ENCODE results near the gene RIN1. TPM values are rescaled to one million over a fixed set of nuclear protein-coding genes. Genes with fewer than 3 reads are reported as not detected.

Gene RIN1
- total RNA-seq, 1 donor from 2014 or later, result 4.3 TPM

DNA sequence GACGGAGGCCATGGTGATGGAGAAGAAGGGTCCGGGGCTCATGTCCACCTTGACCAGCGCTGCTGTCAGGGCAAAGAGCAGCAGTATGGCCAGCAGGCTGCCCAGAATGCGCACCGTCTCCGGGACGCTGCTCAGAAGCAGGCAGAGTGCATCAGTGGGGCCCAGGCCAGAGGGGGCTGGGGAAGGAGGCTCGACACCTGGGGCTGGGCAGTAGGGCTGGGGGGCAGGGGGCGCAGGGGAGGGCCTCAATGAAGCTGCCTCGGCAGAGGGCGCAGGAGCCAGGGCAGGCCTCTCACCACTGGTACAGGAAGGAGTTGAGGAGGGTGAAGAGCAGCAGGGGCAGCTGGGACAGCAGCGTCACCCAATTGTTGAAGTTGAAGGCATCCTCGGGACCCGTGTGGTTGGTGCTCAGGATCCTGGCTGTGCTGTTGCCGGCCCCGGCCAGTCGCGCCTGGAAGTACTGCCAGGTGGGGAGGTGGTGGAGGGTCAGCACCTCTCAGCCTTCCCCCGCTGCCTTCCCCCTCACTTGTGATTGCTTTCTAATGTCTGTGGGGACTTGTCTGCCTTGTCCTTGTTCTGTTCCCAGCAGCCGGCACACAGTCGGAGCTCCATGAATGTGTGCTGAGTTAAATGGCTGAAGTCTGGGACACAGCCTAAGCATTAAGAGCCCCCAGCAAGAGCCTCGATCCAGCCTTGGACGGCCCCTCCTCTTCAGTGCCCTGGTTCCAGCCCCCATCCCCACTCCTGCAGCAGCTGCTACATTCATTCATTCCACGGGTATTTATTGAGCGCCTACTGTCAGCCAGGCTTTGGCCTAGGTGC is 33.0 kb upstream of the RIN1 start:
- Mint-ChIP-seq H3K27ac (ENCODE audit: unreplicated experiment) (peak overlapping the region; percentile 57), H3K27me3 (ENCODE audit: low read depth) (peaks cover 5% of the 10 kb centered on the region), H3K4me1 (peaks cover 29% of the 10 kb centered on the region), H3K4me3 (peak overlapping the region; percentile 94), H3K9me3 (no peaks in the 10 kb centered on the region), H3K36me3 (ENCODE audit: low read depth) (peaks cover 13% of the 10 kb centered on the region)
- DNase-seq (ENCODE audit: low read depth, low spot score), result no peak
- TF ChIP-seq, protein P1, sequence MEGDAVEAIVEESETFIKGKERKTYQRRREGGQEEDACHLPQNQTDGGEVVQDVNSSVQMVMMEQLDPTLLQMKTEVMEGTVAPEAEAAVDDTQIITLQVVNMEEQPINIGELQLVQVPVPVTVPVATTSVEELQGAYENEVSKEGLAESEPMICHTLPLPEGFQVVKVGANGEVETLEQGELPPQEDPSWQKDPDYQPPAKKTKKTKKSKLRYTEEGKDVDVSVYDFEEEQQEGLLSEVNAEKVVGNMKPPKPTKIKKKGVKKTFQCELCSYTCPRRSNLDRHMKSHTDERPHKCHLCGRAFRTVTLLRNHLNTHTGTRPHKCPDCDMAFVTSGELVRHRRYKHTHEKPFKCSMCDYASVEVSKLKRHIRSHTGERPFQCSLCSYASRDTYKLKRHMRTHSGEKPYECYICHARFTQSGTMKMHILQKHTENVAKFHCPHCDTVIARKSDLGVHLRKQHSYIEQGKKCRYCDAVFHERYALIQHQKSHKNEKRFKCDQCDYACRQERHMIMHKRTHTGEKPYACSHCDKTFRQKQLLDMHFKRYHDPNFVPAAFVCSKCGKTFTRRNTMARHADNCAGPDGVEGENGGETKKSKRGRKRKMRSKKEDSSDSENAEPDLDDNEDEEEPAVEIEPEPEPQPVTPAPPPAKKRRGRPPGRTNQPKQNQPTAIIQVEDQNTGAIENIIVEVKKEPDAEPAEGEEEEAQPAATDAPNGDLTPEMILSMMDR (conservative IDR thresholded peaks at IDR 0.05), result no peak

DNA sequence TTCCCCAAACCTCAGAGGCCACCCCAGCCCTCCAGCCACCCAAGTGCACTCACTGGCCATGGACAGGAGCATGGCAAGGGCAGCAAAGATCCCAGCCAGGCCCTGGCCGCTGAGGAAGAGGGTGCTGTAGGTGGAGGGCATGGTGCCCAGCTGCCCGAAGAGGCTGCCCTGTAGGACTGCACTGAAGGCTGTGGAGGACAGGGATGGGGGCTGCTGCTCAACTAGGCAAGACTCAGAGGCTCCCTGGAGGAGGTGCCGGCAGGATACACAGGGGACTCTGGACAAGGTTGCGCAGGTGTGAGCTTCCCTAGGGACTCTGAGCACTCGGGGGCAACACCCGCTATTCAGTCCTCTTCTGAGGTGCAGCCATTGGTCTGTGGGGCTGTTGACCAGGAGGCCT is 32.2 kb upstream of the RIN1 start:
- H3K4me1 Mint-ChIP-seq, result peaks cover 27% of the 10 kb centered on the region
- no peak for DNase-seq (ENCODE audit: low read depth, low spot score)
- TF ChIP-seq, protein P1 (conservative IDR thresholded peaks at IDR 0.05), result no peak
- H3K27me3 Mint-ChIP-seq (ENCODE audit: low read depth), result peaks cover 5% of the 10 kb centered on the region
- peaks cover 15% of the 10 kb centered on the region for H3K36me3 Mint-ChIP-seq (ENCODE audit: low read depth)
- H3K4me3 Mint-ChIP-seq, result peak overlapping the region; percentile 74
- no peaks in the 10 kb centered on the region for H3K9me3 Mint-ChIP-seq
- H3K27ac Mint-ChIP-seq (ENCODE audit: unreplicated experiment), result peak overlapping the region; percentile 19

GRCh38 chr11:66367561-66368312 is 31.5 kb upstream of the RIN1 start:
- H3K9me3 Mint-ChIP-seq, result no peaks in the 10 kb centered on the region
- H3K27me3 Mint-ChIP-seq (ENCODE audit: low read depth), result peaks cover 5% of the 10 kb centered on the region
- peak overlapping the region; percentile 74 for H3K4me3 Mint-ChIP-seq
- peaks cover 21% of the 10 kb centered on the region for H3K4me1 Mint-ChIP-seq
- DNase-seq (ENCODE audit: low read depth, low spot score), result no peak
- H3K36me3 Mint-ChIP-seq (ENCODE audit: low read depth), result peaks cover 15% of the 10 kb centered on the region
- TF ChIP-seq, protein P1 (conservative IDR thresholded peaks at IDR 0.05), result no peak
- H3K27ac Mint-ChIP-seq (ENCODE audit: unreplicated experiment), result peak overlapping the region; percentile 19

DNA sequence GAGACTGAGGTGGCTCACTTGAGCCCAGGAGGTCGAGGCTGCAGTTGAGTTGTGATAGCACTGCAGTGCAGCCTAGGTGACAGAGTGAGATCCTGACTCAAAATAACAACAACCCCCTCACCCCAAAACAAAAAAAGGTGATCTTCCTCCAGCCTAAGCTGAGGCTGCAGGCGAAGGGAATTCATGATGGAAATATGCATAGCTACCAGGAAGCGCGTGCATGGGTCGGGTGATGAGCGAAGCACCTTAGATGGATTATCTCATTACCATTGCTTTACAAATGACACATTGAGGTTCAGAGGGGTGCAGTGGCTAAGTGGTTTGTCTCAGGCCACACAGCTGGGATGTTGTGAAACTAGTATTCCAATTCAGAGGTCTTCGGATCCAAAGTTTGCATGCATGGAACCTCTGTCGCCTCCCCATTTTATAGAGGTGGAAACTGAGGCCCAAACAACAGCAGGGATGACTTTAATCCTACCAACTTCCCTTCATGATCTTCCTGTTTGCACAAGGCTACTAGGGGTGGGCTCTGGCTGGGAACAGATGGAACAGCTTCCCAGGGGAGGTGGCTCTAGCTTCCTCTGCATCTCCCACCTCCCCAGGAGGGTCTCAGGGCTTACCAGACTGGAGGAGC is 30.7 kb upstream of the RIN1 start:
- TF ChIP-seq, protein P1 (conservative IDR thresholded peaks at IDR 0.05), result no peak
- H3K4me1 Mint-ChIP-seq, result peaks cover 23% of the 10 kb centered on the region
- no peak for DNase-seq (ENCODE audit: low read depth, low spot score)
- no peak overlapping the region for H3K27ac Mint-ChIP-seq (ENCODE audit: unreplicated experiment)
- H3K4me3 Mint-ChIP-seq, result peak overlapping the region; percentile 70
- H3K36me3 Mint-ChIP-seq (ENCODE audit: low read depth), result peaks cover 18% of the 10 kb centered on the region
- H3K9me3 Mint-ChIP-seq, result no peaks in the 10 kb centered on the region
- peaks cover 5% of the 10 kb centered on the region for H3K27me3 Mint-ChIP-seq (ENCODE audit: low read depth)
